Left hindlimb (tissue), 1 donor: ENCODE measurements around the gene RPS18.

Experiments
- DNase-seq: peaks from one replicate; pipeline ENCODE4 v3.0.0-alpha.2; 2018

RPS18 gene

DNA sequence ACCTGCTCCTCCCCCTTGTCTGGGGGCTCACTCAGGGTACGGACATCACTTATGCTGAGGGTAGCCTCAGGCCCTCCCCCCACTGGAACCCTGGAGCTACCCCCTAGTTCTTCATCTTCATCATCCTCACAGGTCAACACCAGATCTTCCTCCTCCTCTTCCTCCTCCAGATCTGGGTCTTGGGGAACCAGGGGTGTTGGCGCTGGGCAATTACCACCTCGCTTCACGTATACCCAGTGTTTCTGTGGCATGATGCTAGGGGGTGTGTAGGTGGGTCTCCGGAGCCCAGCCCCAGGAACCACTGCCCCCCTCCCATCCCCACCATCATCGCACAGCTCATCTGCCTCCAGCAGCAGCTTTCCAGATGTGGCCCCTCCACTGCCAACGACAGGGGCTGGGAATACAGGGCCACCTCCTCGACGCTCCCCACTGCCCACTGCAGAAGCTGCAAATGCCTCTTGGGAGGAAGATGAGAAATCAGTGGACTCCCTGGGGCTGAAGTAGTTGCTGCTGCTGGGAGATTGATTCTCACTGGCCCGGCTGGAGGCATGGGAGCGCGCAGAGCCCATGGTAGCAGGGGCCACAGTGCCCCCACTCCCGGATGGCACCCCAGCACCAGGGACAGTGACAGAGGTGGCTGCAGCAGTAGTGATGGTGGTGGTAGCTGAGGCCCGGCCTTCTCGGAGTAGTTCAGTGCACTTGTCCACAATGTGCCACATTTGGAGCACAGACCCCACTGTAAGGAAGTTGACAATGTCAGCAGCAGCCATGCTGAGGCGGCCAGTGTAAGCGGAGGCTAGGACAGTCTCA lies 44.1 kb downstream of the RPS18 start:
- DNase-seq, result no peak

DNA sequence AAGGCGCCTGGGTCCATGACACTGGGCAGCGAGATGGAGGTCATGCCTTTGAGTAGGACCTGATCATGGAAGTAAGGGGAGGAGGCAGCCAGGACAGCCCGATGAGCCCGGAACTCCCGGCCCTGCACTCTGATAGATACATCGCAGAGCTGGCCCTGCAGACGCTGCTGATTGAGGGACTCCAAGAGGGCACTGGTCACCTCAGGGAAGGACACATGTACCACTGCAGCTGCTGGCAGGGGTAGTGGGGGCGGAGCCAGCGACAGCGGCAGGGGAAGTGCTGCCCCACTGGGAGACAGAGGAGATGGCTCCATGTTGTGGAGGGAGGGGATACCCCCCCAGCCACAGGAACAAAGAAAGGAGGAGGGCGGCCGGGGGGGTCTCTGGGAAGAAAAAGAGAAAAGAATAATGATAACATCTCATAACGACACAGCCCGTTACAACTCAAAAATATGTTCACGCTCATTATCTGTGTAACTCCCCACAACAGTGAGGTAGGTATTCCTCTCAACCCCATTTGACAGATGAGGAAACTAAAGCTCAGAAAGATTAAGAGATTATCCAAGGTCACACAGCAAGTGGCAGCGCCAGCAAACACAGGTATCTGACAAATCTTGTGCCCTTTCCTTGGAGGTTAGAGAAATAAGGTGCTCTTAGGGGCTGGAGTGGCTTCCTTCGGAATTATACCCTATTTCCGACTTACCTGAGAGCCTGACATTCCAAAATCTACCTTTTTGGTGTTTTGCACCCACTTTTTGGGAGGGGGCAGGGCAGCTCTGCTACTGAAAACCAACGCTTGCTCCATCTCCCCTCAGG lies 44.9 kb downstream of the RPS18 start:
- peak; percentile 55 for DNase-seq

DNA sequence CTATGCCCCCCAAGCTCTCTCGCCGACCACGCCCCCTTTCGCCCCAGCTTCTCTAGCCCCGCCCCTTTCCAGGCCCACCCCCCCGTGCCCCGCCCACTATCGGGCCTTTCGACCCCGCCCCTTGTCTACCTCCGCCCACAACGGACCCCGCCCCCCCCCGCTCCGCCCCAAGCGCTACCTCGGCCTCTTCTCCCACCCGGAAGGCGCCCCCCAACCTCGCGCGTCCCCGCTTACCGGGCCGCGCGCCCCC lies 45.5 kb downstream of the RPS18 start:
- DNase-seq, result no peak

DNA sequence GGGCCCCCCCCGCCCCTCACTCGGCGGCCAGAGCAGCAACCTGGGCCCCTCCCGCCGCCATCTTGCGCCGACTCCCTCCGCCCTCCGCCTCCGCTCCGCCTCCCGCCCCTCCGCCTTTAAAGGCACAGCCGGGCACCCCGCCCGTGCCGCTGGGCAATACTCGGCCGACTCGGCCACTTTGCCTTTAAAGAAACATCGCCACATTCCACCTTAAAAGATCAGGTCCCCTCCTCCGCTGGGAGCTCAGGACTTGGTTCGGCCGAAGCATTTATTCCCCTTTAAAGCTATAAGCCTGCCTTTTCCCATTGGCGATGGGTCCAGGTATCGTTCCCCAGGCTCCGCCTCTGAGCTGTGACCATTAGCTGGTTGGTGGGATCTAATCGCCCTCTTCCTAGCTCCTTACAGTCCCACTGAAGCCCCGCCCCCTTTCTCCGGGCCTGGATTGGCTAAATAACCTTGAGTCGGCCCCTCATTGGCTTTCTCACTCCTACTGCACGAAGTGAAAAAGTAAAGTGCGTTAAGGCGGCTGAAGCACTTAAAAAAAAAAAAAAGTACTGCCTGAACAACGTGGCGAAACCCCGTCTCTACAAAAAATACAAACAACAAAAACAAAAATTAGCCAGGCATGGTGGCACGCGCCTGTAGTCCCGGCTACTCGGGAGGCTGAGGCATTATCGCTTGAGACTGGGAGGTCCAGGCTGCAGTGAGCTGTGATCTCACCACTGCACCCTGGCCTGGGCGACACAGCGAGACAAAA lies 46.0 kb downstream of the RPS18 start, which contains the start of gene ZBTB22:
Gene ZBTB22 (minus strand): TSS at position 76 of the 757 bp plus-strand sequence. CDS start 828 bp downstream, outside the sequence.
- peak; percentile 98 for DNase-seq

DNA sequence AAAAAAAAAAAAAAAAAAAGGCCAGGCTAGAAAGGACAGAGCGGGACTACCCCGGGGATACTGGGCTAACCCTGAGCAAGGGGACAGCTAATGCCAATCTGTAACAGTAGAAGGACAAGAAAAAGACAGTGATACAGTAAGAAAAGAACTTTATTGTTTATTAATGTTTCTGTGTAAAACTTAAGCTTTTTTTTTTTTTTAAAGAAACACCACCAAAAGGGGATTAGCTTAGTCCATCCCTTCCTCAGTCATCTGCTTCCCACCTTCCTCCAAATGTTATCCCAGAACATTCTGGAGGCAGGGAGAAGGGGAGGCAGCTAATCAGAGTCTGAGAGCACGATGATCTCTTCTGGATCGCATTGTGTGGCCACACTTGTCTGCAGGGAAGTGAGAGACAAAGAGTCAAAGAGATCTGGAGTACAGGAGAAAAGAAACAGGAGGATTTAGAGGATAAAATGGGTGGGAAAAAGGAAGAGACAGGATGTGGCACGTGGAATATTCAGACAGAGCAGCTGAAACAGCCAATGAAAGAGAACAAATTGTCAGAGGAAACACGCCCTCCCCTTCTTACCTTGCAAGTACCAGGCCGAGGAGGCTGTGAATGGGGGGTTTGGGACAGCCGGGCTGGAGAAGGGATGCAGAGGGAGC lies 46.7 kb downstream of the RPS18 start:
- DNase-seq, result no peak

DNA sequence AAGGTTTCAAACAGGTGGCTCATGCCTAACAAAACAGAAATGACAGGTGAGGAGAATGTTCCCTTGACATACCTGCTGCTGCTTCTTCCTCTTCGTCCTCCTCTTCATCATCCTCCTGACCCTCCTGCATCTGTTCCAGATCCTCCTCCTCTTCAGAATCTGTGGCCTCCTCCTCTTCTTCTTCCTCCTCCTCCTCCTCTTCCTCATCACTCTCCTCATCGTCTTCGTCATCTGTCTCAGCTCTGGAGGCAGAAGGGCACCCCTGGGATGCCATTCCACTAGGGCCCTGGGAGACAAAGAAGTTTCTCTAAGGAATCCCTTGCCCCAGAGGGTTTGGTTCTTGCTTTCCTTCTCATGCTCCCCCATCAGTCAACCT lies 48.1 kb downstream of the RPS18 start:
- DNase-seq, result no peak

DNA sequence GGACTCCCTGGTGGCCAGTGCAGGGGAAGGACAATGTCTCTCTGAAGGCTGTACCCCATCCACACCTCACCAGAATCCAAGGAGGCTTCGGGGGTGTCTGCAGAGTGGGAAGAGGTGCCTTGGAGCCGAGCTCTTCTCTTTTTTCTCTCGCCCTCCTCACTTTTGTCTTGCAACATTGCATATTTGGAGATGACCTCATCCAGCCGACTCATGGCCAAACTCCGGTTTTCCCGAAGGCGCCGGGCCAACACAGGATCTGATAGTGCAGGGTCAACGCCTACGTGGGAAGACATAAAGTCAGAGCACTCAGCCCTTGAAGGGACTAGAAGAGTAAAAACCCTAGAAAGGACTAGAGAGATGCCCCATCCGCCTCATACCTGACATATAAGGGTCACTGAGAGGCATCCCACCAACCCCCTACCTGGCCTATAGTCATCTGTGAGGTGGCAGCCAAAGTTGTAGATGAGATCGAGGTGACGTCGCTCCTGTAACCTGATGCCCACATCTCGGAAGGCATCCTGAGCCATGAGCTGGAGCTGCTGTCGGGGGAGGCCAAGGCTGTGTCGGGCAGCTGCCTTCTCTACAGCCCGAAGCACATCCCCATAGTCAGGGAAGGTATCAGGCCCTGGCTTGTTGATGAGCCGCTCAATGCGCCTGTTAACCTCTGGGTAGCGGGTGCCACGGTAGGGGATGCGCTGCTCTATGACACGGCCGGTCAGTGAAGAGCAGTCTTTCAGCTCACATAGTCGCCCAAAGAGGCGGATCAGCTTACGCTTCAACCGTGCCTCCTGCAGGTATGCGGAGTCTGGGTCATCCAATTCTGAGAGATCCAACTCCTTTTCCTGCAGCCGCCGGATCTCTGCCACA lies 48.7 kb downstream of the RPS18 start:
- DNase-seq, result no peak

DNA sequence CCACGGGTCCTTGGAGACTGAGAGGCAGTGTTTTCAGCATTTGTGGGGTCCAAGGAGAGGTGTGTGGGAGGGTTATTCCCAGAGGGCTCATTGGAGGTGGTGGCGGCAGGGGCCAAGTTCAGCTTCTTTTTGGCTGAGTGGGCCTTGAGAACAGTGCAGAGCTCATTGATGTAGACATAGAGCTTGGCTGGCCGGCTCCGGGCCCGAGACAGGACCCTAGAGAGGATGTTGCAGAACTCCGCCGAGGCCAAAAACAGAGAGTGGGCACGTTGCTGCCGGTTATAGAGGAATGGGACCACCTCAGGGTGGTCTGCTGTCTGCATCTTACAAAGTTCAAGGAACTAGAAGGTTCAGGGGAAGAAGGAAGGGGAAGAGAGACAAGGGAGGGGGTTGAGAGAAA lies 49.4 kb downstream of the RPS18 start:
- no peak for DNase-seq

DNA sequence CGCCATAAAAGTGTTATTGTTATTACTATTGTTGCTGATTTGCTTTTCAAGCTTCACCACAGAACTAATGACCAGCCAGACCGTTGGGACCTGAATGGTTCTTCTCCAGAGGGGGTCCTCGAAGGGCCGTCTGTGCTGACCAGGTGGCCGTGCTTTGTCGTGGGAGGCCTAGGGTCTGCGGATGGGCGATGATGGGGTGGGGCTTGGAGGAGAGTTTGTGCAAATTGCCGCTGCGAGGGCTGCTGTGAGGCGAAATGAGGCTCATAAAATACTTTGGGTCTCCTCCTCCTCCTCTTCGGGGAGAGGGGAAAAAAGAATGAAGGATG lies 51.7 kb downstream of the RPS18 start:
- no peak for DNase-seq

DNA sequence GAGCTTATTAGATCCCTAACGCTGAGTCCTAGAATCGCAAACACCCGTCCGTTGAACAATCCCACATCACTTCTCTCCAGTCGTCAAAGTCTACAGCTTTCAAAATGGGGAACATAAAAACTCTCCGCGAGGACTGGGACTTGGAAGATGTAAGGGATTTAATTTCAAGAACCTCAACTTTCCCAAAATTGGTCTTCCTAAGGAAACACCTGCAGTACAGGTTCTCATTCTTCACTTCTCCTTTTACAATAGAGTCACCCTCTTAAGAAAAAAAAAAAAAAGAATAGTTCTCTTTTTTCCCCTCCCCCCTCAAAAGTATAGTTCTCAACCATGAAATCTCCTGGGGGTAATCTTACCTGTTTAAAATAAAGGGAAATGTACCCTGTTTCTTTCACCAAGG lies 52.2 kb downstream of the RPS18 start:
- no peak for DNase-seq
